Mesodermal cell (in vitro differentiated cells): ENCODE results near the gene STAMBPL1.

Experiments
- H3K27ac ChIP-seq: 2 replicates; pipeline ENCODE4 v1.7.0; 2013; ENCODE audit warnings: mild to moderate bottlenecking, low read depth, low read length, moderate library complexity; ENCODE audit not compliant: severe bottlenecking
- H3K36me3 ChIP-seq: 2 replicates; pipeline ENCODE4 v1.7.1; 2013; ENCODE audit warnings: mild to moderate bottlenecking, low read length, moderate library complexity; ENCODE audit not compliant: control insufficient read depth, insufficient read depth
- H3K4me1 ChIP-seq: one replicate; pipeline ENCODE4 v1.7.1; 2013; ENCODE audit warnings: mild to moderate bottlenecking, low read length; ENCODE audit not compliant: insufficient read depth, control insufficient read depth, poor library complexity, severe bottlenecking
- H3K4me3 ChIP-seq: 2 replicates; pipeline ENCODE4 v1.7.0; 2013; ENCODE audit warnings: low read length, control low read depth, mild to moderate bottlenecking; ENCODE audit not compliant: insufficient read depth, poor library complexity, severe bottlenecking; ENCODE audit errors: extremely low read depth
- H3K9me3 ChIP-seq: 2 replicates; pipeline ENCODE4 v1.7.1; 2013; ENCODE audit warnings: mild to moderate bottlenecking, low read length, moderate library complexity; ENCODE audit not compliant: control insufficient read depth
- WGBS, 2 experiments: methylation state at CpG; one replicate each; pipeline ENCODE4 v1.1.5; 2013; ENCODE audit warnings: missing lambda C conversion rate in 2 of 2; ENCODE audit not compliant: insufficient coverage in 2 of 2; 5-methylcytosine and 5-hydroxymethylcytosine counted together

Gene STAMBPL1

GRCh38 chr10:88934900-88935672 is 55.0 kb downstream of the STAMBPL1 start:
- Histone ChIP-seq H3K4me3 (no peak overlapping the region), H3K9me3 (no peaks in the 10 kb centered on the region), H3K27ac (no peak overlapping the region), H3K36me3 (peaks cover 23% of the 10 kb centered on the region), H3K4me1 (no peaks in the 10 kb centered on the region)
- 69 to 75% methylated on average over 12 to 13 of the region's 17 CpGs for WGBS, 2 experiments

DNA sequence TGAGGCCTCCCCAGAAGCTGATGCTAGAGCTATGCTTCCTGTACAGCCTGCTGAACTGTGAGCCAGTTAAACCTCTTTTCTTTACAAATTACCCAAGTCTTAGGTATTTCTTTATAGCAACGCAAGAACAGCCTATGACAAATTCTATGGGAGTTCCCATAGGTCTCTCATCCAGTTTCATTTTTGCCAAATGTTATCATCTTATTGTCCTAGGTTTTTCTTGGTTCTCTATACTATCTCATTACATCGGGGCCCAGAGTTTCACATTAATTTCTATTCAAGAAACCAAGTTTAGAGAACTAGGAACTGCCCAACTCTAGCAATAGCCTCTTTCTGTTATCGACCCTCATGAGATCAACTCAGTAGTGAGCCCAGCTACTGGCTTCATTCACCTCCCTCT is 56.6 kb downstream of the STAMBPL1 start:
- H3K9me3 ChIP-seq, result no peaks in the 10 kb centered on the region
- no peaks in the 10 kb centered on the region for H3K4me1 ChIP-seq
- H3K27ac ChIP-seq, result no peak overlapping the region
- H3K4me3 ChIP-seq, result no peak overlapping the region
- WGBS, 2 experiments, result 94 to 100% methylated on average over 2 of the region's 3 CpGs
- peaks cover 30% of the 10 kb centered on the region for H3K36me3 ChIP-seq

DNA sequence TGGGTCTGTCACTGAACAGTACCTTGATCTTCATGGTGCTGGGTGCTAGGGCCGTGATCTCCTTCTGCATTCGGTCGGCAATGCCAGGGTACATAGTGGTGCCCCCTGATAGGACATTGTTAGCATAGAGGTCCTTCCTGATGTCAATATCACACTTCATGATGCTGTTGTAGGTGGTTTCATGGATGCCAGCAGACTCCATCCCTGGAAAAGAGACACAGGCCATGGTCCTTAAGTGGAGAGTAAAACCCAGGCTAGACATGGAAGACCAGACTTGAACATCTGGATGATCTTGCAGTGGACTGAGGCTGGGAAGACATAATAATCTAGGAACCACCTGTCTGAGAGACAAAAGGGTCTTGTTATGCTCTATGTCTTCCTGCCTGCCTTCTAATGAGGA is 58.0 kb downstream of the STAMBPL1 start:
- no peaks in the 10 kb centered on the region for H3K4me1 ChIP-seq
- peaks cover 36% of the 10 kb centered on the region for H3K36me3 ChIP-seq
- WGBS, 2 experiments, result 66 to 90% methylated on average over 2 of the region's 3 CpGs
- no peaks in the 10 kb centered on the region for H3K9me3 ChIP-seq
- H3K27ac ChIP-seq, result no peak overlapping the region
- H3K4me3 ChIP-seq, result no peak overlapping the region

- Histone ChIP-seq H3K4me1 (no peaks in the 10 kb centered on the region), H3K36me3 (peaks cover 45% of the 10 kb centered on the region), H3K27ac (no peak overlapping the region), H3K9me3 (no peaks in the 10 kb centered on the region), H3K4me3 (no peak overlapping the region)
- 71% methylated on average over 1 of the region's 2 CpGs; no CpG with 5 or more reads in 1 of the 2 experiments for WGBS, 2 experiments
These were observed 58.9 kb downstream of the STAMBPL1 start for GRCh38 chr10:88938938-88939337.

- Histone ChIP-seq H3K27ac (no peak overlapping the region), H3K36me3 (peaks cover 53% of the 10 kb centered on the region)
These were observed 61.0 kb downstream of the STAMBPL1 start for GRCh38 chr10:88941026-88941425.

GRCh38 chr10:88943778-88944177 is 63.7 kb downstream of the STAMBPL1 start:
- 100% methylated on average over 1 to 3 of the region's 3 CpGs for WGBS, 2 experiments
- H3K9me3 ChIP-seq, result no peaks in the 10 kb centered on the region
- no peak overlapping the region for H3K27ac ChIP-seq
- no peaks in the 10 kb centered on the region for H3K4me1 ChIP-seq
- no peak overlapping the region for H3K4me3 ChIP-seq
- H3K36me3 ChIP-seq, result peaks cover 45% of the 10 kb centered on the region

More at GRCh38 chr10:88941026-88941425, 61.0 kb downstream of the STAMBPL1 start:
- Histone ChIP-seq H3K9me3 (no peaks in the 10 kb centered on the region), H3K4me3 (no peak overlapping the region), H3K4me1 (no peaks in the 10 kb centered on the region)
- WGBS, 2 experiments, result 92 to 93% methylated on average over 6 of the region's 6 CpGs

DNA sequence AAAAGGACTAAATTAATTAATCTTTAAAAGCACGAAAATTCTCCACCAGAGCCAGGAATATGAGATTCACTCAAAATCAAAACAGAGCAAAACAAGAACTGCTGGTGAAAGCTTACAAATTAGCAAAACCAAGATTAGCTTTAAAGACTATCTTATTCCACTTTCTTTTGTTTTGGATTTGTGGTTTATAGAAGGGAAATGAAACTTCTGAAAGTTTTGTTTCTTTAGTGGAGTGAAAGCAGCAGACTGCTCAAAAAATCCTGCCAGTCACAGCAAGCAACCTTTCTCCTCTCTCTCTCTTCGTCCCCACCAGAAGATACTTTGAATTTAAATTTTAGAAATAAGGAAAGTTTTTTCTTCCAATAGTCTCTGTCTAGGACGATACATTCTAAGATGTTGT is 64.8 kb downstream of the STAMBPL1 start:
- H3K36me3 ChIP-seq, result peaks cover 40% of the 10 kb centered on the region
- no peaks in the 10 kb centered on the region for H3K9me3 ChIP-seq
- no peaks in the 10 kb centered on the region for H3K4me1 ChIP-seq
- whole genome bisulfite sequencing, 2 experiments, result 88% methylated on average over 1 of the region's 3 CpGs; no CpG with 5 or more reads in 1 of the 2 experiments
- no peak overlapping the region for H3K4me3 ChIP-seq
- no peak overlapping the region for H3K27ac ChIP-seq

DNA sequence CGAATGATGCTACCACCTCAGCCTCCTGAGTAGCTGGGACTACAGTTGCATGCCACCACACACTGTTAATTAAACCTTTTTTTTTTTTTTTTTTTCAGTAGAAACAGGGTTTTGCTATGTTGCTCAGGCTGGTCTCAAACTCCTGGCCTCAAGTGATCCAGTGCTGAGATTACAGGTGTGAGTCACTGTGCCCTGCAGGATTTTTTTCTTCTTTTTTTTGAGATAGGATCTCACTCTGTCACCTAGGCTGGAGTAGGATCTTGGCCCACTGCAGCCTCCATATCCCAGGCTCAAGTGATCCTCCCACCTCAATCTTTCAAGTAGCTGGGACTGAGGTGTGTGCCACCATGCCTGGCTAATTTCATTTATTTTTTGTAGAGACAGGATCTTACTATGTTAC is 66.2 kb downstream of the STAMBPL1 start:
- H3K36me3 ChIP-seq, result peaks cover 31% of the 10 kb centered on the region
- 100% methylated on average over 1 of the region's 1 CpG; no CpG with 5 or more reads in 1 of the 2 experiments for WGBS, 2 experiments
- H3K4me1 ChIP-seq, result peaks cover 4% of the 10 kb centered on the region
- H3K9me3 ChIP-seq, result no peaks in the 10 kb centered on the region
- H3K4me3 ChIP-seq, result no peak overlapping the region
- no peak overlapping the region for H3K27ac ChIP-seq

GRCh38 chr10:88946965-88947590 is 67.0 kb downstream of the STAMBPL1 start:
- Histone ChIP-seq H3K27ac (no peak overlapping the region), H3K36me3 (peaks cover 30% of the 10 kb centered on the region), H3K4me1 (peaks cover 10% of the 10 kb centered on the region), H3K4me3 (no peak overlapping the region), H3K9me3 (no peaks in the 10 kb centered on the region)
- WGBS, 2 experiments, result 88 to 100% methylated on average over 1 to 4 of the region's 6 CpGs

DNA sequence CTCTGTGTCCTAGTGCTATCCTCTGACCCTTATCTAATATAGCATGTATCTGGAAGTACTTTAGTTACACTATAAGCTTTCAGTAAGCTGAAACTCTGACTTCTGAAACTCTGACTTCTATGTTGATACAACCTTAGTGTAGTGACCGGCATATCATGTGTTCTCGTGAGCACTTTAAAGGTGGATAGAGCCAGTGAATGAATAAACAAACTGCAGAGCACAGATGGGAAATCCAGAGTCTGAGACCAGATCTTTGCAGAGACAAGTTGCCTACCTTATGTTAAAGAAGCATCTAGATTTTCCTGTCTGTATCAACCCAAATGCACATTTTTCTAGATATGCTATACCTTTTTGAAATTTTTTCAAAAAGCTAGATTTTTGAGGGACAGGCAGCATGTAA is 69.0 kb downstream of the STAMBPL1 start:
- H3K27ac ChIP-seq, result no peak overlapping the region
- peaks cover 15% of the 10 kb centered on the region for H3K36me3 ChIP-seq
- WGBS, 2 experiments, result 100% methylated on average over 2 of the region's 2 CpGs
- no peak overlapping the region for H3K4me3 ChIP-seq
- peaks cover 11% of the 10 kb centered on the region for H3K4me1 ChIP-seq
- H3K9me3 ChIP-seq, result no peaks in the 10 kb centered on the region
